ENCODE measurements around the gene HTR5A.

Gene HTR5A

GRCh38 chr7:155093596-155093995, 23.5 kb downstream of the HTR5A start:
- DNase-seq, result no peak

GRCh38 chr7:155094636-155095135, 24.6 kb downstream of the HTR5A start:
- no peak for DNase-seq

- DNase-seq, result no peak
Observed at GRCh38 chr7:155097338-155097737, 27.2 kb downstream of the HTR5A start.

- DNase-seq, result no peak
Observed at GRCh38 chr7:155103839-155104238, 33.7 kb downstream of the HTR5A start.

- DNase-seq, result no peak
Observed at GRCh38 chr7:155104913-155105312, 34.8 kb downstream of the HTR5A start.

- no peak for DNase-seq
Observed at GRCh38 chr7:155106356-155106755, 36.2 kb downstream of the HTR5A start.

- DNase-seq, result no peak
Observed at GRCh38 chr7:155107126-155107525, 37.0 kb downstream of the HTR5A start.

GRCh38 chr7:155108144-155108901, 38.2 kb downstream of the HTR5A start:
- DNase-seq, result no peak

- no peak for DNase-seq
Observed at GRCh38 chr7:155109121-155109520, 39.0 kb downstream of the HTR5A start.

GRCh38 chr7:155115288-155115687, 45.2 kb downstream of the HTR5A start:
- no peak for DNase-seq

GRCh38 chr7:155119801-155120382, 49.8 kb downstream of the HTR5A start:
- DNase-seq, result no peak

- no peak for DNase-seq
Observed at GRCh38 chr7:155120460-155120859, 50.3 kb downstream of the HTR5A start.

GRCh38 chr7:155122831-155123230, 52.7 kb downstream of the HTR5A start:
- no peak for DNase-seq

- DNase-seq, result no peak
Observed at GRCh38 chr7:155123413-155123812, 53.3 kb downstream of the HTR5A start.

GRCh38 chr7:155124706-155125105, 54.6 kb downstream of the HTR5A start:
- DNase-seq, result no peak

- no peak for DNase-seq
Observed at GRCh38 chr7:155129186-155129585, 59.1 kb downstream of the HTR5A start.

GRCh38 chr7:155129789-155130188, 59.7 kb downstream of the HTR5A start:
- DNase-seq, result no peak

GRCh38 chr7:155130493-155130892, 60.4 kb downstream of the HTR5A start:
- DNase-seq, result no peak

GRCh38 chr7:155131090-155131489, 61.0 kb downstream of the HTR5A start:
- DNase-seq, result no peak

- DNase-seq, result no peak
Observed at GRCh38 chr7:155132431-155132830, 62.3 kb downstream of the HTR5A start.

- no peak for DNase-seq
Observed at GRCh38 chr7:155136619-155137243, 66.6 kb downstream of the HTR5A start.

All from SHP77 treated with DMSO at 0.1 percent for 48 hours (cell line).